HPDE6-E6E7 (cell line): ENCODE measurements around the gene MYPOP.
A peak's percentile ranks its signal among the peaks of the same experiment; 100 is the strongest.
"Not testable (repeated sequence)": the region's sequence is repeated elsewhere in the genome, so short reads cannot be mapped to it uniquely, and the experiment has no call there.

Source experiments
- DNase-seq: peaks from one replicate; pipeline ENCODE4 v3.0.0; 2011; ENCODE audit warnings: missing footprints; ENCODE audit errors: extremely low spot score

MYPOP gene

DNA sequence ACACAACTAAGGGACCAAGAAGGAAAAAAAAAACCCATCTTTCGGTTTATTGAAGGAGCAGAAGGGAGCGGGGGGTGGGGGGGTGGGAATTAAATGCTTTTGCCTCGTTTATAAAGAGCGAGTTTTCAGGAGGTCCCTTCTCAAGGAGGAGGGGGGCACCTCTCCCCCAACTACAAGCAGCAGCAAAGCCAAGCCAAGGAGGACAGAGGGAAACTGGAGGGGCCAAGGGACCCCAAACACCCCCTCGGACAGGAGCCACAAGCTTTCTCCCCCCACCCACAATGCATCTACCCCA, 18.9 kb downstream of the MYPOP start:
- DNase-seq = no peak

DNA sequence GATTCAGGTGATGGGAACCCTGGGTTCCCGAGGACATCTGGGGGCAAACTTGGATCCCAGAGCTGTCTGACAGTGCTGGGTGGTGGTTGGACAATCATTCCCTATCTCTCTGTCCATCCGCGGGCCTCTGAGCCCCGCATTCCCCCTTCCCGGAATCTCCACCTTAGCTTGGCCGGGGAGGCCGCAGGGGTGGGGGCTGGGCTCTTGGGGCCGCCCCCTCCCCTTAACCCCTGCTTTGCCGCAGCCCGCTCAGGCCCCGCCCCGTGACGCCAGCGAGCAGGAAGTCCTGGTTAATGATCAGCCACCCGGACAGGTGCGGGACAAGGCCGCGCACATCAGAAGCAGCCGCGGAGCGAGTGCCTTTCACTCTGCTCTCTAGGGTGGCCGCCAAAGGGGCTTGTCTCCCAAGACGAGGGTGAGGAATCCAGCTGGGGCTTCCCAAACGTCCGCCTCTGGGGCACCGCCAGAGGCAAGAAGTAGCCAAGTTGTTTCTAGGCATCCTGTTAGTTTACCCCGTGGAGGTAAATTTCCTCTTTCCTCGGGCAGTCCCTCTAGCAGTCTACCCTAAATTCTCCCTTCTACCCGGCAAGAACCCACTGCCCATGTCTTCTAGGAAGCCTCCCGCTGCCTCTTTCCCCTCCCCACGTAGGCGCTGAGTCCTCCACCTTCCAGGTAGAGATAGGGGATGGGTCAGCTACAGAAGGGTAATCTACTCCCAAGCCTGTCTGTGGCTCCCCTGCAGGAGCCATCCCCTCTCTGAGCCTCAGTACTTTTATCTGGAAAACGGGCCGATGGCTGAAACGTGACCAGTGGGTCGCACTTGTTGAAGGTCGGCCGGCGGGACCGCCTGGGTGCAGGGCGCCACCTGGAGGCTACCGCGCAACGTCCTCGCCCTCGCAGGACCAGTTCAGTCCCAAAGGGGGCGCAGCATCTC, 19.5 kb downstream of the MYPOP start:
- DNase-seq = peak; percentile 70

DNA sequence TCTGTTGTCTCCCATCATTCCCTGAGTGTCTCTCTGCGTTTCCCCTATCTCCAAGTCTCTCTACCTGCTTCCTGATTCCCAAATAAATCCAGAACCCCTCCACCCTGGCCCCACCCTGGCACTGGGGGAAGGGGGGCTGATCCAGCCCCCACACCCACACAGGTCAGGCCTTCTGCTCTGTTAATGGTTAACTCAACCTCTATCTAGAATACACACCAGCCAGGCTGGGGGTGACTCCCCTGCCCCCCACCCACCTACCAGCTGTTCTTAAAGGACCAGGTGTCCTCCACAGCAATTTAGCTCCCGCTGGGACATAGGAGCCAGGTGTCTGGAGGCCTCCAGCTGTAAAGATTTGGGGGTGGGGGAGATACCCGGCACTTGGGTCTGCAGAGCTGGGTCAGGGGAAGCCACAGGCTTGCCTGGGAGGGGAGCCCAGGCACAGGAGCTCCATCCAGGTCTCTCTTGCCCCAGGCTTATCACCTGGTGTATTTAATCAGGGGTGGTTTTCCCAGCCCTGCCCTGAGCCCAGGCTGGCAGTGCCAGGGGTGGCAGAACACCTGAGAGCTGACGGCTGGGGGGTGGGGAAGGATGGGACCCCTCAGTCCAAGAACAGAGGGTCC, 20.4 kb downstream of the MYPOP start:
- no peak for DNase-seq

DNA sequence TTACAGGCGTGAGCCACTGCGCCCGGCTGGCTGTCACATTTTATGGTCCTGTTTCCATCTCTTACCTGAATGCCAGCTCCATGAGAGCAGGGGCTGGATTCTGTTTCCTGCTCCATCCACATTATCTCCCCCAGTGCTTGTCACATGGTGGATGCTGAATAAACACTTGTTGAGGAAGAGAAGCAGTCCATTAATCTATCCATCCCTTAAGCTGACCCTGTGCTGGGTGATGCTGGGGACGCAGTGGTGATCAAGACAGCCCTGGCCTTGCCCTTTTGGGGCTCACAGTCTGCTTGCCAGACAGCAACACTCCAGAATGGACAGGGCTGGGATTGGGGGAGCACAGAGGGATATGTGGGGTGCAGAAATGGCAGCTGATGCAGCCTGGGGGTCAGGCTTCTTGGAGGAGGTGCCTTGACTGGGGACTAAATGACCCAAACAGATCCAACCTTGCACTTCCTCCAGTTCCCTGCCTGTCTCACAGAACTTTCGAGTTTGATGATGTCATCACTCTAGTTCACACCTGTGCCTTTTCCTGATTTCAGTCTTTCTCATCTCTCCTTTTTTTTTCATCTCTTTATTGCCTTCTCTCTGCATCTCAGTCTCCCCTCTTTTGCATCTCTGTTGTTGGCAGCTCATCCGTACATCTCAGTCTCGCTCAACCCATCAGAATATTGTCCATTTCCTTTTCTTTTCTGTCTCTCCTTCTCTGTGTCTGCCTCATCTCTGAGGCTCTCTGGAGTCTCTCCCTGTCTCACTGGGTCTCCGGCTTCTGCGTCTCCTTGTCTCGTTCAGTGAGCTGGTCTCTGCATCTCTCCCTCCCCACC, 21.1 kb downstream of the MYPOP start:
- DNase-seq = no peak

DNA sequence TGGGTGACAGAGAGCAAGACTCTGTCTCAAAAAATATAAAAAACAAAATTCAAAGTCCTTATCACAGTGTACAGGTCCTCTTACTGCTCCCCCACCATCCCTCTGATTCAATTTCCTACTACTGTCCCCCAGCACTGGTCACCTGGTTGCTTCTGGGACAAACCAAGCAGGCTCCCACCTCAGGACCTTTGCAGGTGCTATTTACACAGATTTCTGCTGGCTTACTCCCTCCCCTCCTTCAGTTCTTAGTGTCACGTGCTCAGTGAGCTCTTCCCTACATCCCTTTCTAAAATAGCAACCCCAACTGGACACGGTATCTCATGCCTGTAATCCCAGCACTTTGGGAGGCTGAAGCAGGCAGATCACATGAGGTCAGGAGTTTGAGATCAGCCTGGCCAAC, 22.4 kb downstream of the MYPOP start:
- DNase-seq = no peak

DNA sequence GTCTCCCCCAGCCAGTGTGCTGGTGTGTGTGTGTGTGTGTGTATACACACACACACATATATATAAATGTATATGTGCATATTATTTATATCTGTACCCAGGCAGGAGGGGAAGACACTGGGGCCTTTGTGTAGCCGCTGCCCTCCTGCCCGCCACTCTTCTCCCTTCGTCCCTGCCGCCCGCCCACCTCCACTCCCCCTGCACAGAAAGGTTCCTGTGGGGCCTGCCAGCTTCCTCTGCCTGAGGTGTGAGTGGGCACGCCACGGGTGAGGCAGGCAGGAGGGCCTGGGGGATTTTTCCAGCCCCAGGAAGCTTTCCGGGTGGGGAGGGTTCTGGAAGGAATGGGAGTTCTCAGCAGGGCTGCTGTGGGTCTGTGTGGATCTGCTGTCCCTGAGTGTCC, 23.4 kb downstream of the MYPOP start:
- DNase-seq = no peak

DNA sequence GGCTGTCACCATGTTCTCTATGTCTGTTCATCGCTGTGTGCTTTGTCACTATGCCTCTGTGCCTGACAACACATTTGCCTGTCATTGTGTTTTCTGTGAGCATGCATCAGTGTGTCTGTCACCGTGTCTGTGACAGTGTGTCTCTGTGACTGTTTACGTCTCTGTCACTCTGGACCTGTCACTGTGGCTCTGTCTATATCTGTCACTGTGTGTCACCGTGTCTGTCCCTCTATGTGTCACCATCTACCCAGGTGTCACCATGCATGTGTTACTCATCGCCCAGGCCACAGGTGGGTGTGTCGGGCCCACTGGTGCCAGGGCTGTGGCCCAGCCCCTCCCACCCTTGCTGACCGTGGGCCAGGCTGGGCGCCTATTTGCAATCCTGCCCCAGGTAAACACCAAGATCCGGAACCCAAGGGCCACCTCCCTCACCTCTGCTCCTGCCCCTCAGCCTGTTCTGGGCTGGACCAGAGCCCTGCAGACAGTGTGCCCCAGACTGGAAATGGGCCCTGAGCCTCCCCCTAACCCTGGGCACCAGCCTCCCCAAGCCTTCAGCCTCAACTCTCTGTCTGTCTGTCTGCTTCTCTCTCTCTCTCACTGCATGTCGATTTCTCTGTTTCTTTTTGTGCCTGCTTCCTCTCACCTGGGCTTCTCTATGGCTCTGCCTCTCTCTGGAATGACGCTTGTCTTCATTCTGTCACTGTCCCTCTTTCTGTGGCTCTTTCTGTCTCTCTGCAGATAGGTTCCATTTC, 24.2 kb downstream of the MYPOP start:
- DNase-seq = no peak

DNA sequence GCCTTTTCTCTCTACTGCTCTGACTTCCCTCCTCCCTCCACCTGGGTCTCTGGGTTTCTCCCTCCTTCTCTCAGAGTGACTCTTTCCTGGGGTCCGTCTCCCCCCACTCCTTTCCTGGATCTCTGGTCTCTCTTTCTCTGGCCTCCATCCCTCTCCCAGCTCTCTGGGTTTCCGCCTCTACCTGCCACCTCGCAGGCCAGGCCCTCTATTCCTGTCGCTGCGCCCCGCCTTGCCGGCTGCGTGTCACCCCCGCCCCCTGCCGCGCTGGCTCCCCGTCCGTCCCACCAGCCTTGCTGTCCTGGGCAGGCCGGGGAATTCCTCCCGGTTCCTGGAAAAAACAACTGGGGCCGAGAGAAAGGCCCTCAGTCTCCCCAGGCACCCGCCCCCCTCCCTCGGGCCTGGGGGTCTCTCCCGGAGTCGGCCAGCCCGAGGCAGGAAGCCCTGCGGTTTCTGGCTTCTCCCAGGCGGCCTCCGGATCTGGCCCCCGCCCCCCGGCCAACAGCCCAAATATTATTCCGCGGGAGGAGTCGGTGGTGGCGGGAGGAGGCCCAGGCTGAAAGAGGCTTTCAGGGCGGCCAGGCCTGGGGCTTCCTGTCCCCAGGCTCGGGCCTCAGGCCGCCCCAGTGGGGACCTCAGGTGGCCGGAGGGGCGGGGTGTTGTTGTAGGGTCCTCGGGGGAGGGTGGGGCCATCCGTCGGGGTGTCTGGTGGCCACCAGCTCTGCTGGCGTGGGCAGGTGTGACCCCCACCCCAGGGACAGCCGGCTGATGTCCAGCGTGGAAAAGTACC, 25.8 kb downstream of the MYPOP start:
- DNase-seq = no peak

DNA sequence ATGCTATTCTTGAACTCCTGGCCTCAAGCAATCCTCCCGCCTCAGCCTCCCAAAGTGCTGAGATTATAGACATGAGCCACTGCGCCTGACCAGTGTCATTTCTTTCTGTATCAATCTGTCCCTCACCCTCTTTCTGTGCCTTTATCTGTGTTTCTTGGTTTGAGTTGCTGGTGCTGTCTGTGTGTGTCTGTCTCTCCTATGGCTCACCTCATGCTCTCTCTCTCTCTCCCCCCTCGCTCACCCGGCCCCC, 26.3 kb downstream of the MYPOP start:
- no peak for DNase-seq

DNA sequence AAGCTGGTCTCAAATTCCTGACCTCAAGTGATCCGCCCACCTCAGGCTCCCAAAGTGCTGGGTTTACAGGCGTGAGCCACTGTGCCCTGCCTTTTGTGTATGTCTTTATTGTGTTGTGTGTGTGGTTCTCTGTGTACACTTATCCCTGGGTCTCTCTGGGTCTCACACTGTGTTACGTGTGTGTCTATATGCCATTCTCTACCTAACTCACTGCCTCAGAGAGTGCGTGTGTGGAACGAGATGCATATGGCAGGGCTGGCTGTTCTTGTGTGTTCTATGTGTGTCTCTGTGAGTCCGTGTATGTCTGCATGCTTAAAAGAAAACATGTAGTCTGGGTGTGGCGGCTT, 27.8 kb downstream of the MYPOP start:
- no peak for DNase-seq

DNA sequence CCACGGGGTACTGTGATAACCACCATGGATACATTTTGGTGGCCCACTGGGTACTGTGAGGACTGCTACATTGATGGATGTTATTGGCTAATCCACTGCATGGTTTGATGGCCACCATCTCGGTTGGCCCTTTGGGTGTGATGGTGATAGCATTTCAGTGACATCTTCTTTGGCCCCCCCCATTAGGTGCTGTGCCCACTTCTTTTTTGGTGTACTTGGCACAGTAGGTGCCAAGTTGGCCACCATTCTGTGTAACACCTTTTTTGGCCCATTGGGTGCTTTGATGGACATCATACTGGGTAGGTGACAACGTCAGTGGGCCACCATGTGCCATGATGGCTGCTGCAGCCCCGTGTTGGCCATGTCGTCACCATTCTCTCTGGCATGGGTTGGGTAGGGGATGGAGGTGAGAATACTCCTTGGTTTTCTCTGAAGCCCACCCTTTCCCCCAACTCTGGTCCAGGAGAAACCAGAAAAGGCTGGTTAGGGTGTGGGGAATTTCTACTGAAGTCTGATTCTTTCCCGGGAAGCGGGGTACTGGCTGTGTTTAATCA, 29.1 kb downstream of the MYPOP start:
- no peak for DNase-seq

DNA sequence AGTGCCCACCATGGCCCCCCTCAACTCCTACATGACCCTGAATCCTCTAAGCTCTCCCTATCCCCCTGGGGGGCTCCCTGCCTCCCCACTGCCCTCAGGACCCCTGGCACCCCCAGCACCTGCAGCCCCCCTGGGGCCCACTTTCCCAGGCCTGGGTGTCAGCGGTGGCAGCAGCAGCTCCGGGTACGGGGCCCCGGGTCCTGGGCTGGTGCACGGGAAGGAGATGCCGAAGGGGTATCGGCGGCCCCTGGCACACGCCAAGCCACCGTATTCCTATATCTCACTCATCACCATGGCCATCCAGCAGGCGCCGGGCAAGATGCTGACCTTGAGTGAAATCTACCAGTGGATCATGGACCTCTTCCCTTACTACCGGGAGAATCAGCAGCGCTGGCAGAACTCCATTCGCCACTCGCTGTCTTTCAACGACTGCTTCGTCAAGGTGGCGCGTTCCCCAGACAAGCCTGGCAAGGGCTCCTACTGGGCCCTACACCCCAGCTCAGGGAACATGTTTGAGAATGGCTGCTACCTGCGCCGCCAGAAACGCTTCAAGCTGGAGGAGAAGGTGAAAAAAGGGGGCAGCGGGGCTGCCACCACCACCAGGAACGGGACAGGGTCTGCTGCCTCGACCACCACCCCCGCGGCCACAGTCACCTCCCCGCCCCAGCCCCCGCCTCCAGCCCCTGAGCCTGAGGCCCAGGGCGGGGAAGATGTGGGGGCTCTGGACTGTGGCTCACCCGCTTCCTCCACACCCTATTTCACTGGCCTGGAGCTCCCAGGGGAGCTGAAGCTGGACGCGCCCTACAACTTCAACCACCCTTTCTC, 30.1 kb downstream of the MYPOP start:
- no peak for DNase-seq

DNA sequence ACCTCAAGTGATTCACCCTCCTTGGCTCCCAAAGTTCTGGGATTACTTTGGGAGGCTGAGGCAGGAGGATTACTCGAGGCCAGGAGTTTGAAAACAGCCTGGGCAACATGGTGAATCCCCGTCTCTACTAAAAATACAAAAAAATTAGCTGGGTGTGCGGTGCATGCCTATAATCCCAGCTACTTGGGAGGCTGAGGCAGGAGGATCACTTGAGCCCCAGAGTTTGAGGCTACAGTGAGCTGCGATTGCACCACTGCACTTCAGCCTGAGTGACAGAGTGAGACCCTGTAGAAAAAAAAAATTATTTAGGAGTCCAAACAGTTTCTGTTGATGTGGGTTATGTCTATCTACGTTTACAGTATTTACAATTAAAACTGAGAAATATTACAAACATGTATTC, 31.6 kb downstream of the MYPOP start:
- DNase-seq = no peak

DNA sequence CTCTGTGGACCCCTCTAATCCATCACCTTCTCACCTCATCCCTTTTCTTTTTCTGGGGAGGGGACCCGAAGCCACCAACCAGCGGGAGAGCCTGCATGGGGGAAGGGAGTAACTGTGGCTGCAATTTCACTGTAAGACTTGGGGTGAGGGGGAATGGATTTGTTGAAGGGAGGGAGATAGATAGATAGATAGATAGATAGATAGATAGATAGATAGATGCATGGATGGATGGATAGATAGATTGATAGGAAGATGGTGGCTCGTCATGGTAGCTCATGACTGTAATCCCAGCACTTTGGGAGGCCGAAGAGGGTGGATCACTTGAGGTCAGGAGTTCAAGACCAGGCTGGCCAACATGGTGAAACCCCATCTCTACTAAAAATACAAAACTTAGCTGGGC, 35.2 kb downstream of the MYPOP start:
- DNase-seq = not testable (repeated sequence)

DNA sequence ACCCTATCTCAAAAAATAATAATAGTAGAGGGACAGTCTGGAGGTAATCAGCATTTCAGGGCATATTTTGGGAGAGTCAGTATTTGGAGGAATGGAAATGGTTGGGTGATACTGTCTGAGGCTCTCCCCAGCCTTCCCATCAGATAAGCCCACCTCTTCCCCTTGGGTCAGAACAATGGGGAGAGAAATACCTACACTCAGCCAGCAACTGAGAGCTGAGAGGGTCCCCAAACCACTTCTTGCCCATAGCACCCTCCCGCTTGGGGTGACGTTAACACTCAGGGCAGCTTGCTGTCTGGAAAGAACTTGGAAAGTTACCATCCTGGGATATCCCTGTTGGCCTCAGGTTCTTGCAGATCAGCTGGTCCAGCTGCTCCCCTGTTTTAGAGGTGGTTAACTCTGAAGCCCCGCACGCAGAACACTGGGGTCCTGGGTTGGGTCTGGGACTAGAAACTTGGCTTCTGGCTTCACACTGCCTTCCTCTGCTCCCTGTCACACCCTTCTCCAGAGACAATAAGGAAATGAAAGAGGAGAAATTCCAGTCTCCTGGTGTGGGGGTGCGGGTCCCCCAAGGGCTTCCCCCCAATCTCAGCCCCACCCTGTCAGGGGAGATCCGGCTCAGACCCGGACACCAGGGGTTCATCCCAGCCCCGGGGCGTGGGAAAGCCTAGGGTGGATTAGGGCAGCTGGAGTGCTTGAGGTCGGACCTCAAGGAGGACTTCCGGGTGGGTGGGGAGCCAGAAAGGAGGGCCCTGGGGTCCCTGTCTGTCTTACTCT, 35.8 kb downstream of the MYPOP start:
- DNase-seq = no peak

DNA sequence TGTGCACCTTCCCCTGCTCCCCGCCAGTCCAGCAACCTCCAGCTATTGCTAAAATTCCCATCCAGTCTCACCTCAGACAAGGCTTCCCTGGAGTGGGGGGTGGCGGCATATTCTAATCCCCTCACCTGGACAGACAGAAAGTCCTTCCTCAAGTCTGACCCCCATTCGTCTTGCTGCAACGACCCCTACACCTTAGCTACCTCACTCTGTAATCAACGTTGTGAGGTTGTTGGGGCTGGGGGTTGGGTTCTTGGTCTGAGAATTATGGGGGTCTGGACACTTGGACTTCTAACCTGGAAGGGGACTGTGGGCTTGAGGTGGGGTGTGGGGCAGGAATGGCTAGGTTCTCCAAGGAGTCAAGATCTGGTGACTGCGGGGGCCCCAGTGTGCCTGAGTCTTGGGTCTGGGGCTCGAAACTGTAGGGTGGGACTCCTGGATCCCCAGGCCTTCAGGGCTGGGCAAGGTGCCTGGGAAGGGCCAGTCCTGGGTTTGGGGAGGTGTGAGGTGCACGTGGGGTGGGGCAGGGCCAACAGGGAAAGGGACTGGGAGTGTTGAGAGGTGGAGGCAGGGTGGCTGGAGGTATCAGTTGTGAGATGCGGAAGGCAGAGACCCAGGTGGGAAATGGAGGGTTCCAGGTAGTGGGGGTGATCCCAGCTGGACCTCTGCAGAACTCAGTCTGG, 37.0 kb downstream of the MYPOP start:
- no peak for DNase-seq

DNA sequence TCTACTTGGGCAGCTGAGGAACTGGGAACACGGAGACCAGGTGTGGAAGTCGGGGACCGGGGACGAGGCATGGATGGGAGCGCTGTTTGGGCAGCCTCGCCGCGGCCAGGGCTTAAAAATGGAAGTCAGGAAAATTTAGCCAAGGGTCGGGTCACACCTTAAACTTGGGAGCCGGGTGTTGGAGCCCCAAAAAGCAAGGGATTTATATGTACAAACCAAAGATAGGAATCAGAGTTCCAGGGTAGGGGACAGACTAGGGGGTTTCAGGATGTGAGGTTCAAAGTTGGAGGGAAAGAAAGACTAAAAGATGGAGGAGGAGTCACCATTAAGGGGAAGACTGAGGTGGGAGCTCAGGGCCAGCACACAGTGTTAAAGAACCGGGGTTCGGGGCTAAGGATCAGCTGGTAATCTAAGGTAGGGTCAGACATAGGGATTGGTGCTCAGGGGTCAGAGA, 37.8 kb downstream of the MYPOP start:
- no peak for DNase-seq

DNA sequence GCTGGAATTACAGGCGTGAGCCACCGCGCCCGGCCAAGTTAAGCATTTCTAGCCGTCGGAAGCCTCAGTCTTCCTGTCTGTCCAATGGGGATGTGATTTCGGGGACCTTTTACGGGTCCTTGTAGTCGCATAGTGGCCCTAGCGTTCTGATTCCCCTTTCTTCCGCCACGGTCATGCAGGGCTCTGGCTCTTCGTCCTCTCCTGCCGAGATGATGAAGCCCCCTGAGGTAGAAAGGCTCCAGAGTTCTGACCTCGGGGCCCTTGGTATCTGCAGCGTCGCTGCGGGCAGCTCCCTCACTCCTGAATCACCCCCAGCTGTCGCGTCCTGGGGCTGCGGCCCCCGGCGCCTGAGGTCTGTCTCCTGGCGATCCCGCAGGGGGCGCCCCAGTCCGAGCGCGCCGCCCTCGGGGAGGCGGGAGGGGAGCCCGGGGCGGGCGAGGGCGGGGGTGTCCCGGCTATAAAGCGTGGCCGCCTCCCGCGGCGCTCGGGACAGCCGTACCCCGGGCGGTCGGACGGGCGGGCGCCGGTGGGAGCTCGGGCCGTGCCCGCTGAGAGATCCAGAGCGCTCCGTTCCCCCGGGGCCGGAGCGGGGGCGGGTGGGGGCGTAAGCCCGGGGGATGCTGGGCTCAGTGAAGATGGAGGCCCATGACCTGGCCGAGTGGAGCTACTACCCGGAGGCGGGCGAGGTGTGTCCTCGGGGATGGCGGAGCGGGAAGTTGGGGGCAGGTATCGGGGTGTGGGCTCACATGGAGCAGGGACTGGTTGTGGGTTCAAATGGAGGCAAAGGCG, 38.4 kb downstream of the MYPOP start, which contains the start of gene FOXA3:
Gene FOXA3, plus strand, starts transcription at position 487 of the 789 bp plus-strand sequence. Its CDS starts 131 bp downstream, at position 618.
- no peak for DNase-seq
